ENCODE results near the gene CSTF1. TPM values are rescaled to one million over a fixed set of nuclear protein-coding genes. Genes with fewer than 3 reads are reported as not detected.

Gene CSTF1
- total and polyA plus RNA-seq, 2 donors (not counting 3 experiments of a cell fraction or from before 2014, with no cell fraction given), result 39.6 to 49.3 TPM

DNA sequence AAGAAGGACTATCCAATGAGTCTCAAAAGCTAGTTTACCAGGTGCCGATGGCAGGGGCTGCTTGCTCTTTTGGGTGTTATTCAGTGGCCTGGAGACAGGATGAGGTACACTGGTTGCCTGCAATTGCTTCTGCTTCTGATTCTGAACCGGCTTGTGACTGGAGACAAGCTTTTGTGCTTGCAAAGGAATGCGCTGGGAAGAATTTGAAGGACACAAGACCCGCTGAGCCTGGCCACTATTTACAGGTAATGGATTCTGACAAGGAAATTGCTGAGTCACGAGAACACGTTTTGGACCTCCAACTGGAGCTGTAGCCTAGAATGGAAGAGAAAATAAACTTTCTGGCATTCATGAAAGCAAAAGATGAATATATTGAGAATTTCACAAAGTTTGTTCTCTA is 6.2 kb upstream of the CSTF1 start:
- CTCF ChIA-PET, result interaction anchor here (1.8 kb wide), 1 partner anchor 28 kb away, joined by 7 read pairs; the partner anchor contains the start of gene FAM210B
- H3K27ac ChIP-seq (ENCODE audit: insufficient read depth, low read depth, low read length), result no peak overlapping the region
- BruUV-seq (replicated peaks), result no TSS peak
- dilution Hi-C loops (cut with MboI; ENCODE audit: extremely low pct_ligation_motif_present, low sequenced_read_pairs), result no loop called here
- H3K4me1 ChIP-seq (ENCODE audit: control insufficient read depth, extremely low read depth, insufficient read depth, low read length), result peaks cover 7% of the 10 kb centered on the region
- FAIRE-seq, result no peak
- intact Hi-C loops (cut with micrococcal nuclease), result no loop called here
- TF ChIP-seq POLR2AphosphoS5 (IDR thresholded peaks at IDR 0.05; ENCODE audit: insufficient read depth, low read depth, low read length) (no peak), POLR2A (IDR thresholded peaks at IDR 0.05; ENCODE audit: low read depth, low read length) (no peak), MYC (IDR thresholded peaks at IDR 0.05; ENCODE audit: low read depth, low read length) (no peak), FOS (IDR thresholded peaks at IDR 0.05; ENCODE audit: borderline replicate concordance, insufficient read depth, low read length) (no peak), GATA2 (IDR thresholded peaks at IDR 0.05; ENCODE audit: insufficient read depth, insufficient read length, low read depth, low read length) (no peak), JUN (IDR thresholded peaks at IDR 0.05; ENCODE audit: borderline replicate concordance, insufficient read depth, insufficient read length, low read depth) (no peak), EZH2 (IDR thresholded peaks at IDR 0.05; ENCODE audit: borderline replicate concordance, low read depth, low read length, severe bottlenecking) (no peak)
- TF ChIP-seq, protein P1, sequence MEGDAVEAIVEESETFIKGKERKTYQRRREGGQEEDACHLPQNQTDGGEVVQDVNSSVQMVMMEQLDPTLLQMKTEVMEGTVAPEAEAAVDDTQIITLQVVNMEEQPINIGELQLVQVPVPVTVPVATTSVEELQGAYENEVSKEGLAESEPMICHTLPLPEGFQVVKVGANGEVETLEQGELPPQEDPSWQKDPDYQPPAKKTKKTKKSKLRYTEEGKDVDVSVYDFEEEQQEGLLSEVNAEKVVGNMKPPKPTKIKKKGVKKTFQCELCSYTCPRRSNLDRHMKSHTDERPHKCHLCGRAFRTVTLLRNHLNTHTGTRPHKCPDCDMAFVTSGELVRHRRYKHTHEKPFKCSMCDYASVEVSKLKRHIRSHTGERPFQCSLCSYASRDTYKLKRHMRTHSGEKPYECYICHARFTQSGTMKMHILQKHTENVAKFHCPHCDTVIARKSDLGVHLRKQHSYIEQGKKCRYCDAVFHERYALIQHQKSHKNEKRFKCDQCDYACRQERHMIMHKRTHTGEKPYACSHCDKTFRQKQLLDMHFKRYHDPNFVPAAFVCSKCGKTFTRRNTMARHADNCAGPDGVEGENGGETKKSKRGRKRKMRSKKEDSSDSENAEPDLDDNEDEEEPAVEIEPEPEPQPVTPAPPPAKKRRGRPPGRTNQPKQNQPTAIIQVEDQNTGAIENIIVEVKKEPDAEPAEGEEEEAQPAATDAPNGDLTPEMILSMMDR (IDR thresholded peaks at IDR 0.05; ENCODE audit: extremely low read depth in 1 of 2, insufficient read depth in 1 of 2, low read depth in 1 of 2, low read length in 2 of 2), result no peak
- TF ChIP-seq, protein P2, sequence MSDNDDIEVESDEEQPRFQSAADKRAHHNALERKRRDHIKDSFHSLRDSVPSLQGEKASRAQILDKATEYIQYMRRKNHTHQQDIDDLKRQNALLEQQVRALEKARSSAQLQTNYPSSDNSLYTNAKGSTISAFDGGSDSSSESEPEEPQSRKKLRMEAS (IDR thresholded peaks at IDR 0.05; ENCODE audit: insufficient read depth, insufficient read length), result no peak
- peaks cover 4 to 18% of the 10 kb centered on the region in 2 experiments for H3K36me3 ChIP-seq (ENCODE audit: control insufficient read depth in 2 of 2, extremely low read depth in 1 of 2, insufficient read depth in 2 of 2, low read length in 2 of 2)
- no peak overlapping the region for H2AFZ ChIP-seq (ENCODE audit: low read depth, low read length)
- POLR2A ChIA-PET, result no interaction called here
- no peak overlapping the region for H3K9ac ChIP-seq (replicated peaks; ENCODE audit: extremely low read depth, insufficient read depth, low read length)
- H3K9me3 ChIP-seq (replicated peaks; ENCODE audit: control insufficient read depth, insufficient read depth, low read length), result no peaks in the 10 kb centered on the region
- no peak overlapping the region for H3K4me3 ChIP-seq (replicated peaks in 1 of 3; ENCODE audit: insufficient read depth in 1 of 3, low read depth in 1 of 3, low read length in 3 of 3)
- no peaks in the 10 kb centered on the region for H4K20me1 ChIP-seq (replicated peaks; ENCODE audit: control insufficient read depth, extremely low read depth, insufficient read depth, low read length)
- H3K9me1 ChIP-seq (replicated peaks; ENCODE audit: control insufficient read depth, extremely low read depth, insufficient read depth, low read length), result no peaks in the 10 kb centered on the region
- DNase-seq (ENCODE audit: low read depth, low spot score), result no peak
- H3K79me2 ChIP-seq (ENCODE audit: control insufficient read depth, insufficient read depth, low read length), result peaks cover 70% of the 10 kb centered on the region
- H3K27me3 ChIP-seq (ENCODE audit: control insufficient read depth in 2 of 2, insufficient read depth in 2 of 2, low read length in 2 of 2), result no peaks in the 10 kb centered on the region
- no peak overlapping the region for H3K4me2 ChIP-seq (ENCODE audit: insufficient read depth, low read length)
